ENCODE results near the gene AMMECR1. TPM values are rescaled to one million over a fixed set of nuclear protein-coding genes. Genes with fewer than 3 reads are reported as not detected.

The AMMECR1 gene
- total and polyA plus RNA-seq, 7 donors: 0.69 to 2.4 (median 1.2) TPM

DNA sequence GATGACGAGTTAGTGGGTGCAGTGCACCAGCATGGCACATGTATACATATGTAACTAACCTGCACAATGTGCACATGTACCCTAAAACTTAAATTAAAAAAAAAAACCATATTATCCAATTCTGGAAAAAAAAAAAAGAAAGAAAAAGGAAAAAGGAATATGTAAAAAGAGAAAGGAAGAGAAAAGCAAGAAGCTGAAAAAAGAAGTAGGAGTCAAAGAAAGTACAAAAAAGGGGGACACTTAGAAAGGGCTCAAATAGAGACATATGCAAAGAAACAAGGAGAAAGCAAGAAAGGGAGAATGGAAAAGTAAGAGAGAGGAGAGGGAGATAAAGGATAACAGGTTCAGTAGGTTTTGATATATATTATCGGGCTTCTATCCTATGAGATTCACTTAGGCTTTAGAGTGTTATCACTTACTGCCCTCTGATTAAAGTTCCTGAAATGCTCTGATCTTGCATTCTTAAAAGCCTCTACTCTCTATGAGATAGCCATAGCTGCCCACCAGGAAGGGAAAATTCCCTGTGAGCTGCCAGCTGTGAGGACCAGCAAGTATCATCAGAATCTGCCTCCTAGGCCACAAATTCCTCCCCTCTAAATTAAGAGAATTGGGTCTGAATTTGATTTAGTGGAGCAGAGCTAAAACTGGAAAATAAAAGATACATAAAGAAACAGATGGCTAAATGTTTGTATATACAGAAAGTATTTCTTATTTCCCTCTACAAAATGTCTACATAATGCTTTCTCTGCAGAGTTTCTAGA, 95.2 kb downstream of the AMMECR1 start:
- Histone ChIP-seq H3K27ac (no peak overlapping the region), H3K4me1 (no peaks in the 10 kb centered on the region), H3K9me3 (no peaks in the 10 kb centered on the region), H3K36me3 (ENCODE audit: insufficient read depth in 1 of 2, low read depth in 1 of 2) (no peaks in the 10 kb centered on the region), H3K27me3 (ENCODE audit: insufficient read depth in 3 of 3, low read length in 2 of 3) (no peaks in the 10 kb centered on the region), H3K4me3 (no peak overlapping the region)
- TF ChIP-seq, protein P1, sequence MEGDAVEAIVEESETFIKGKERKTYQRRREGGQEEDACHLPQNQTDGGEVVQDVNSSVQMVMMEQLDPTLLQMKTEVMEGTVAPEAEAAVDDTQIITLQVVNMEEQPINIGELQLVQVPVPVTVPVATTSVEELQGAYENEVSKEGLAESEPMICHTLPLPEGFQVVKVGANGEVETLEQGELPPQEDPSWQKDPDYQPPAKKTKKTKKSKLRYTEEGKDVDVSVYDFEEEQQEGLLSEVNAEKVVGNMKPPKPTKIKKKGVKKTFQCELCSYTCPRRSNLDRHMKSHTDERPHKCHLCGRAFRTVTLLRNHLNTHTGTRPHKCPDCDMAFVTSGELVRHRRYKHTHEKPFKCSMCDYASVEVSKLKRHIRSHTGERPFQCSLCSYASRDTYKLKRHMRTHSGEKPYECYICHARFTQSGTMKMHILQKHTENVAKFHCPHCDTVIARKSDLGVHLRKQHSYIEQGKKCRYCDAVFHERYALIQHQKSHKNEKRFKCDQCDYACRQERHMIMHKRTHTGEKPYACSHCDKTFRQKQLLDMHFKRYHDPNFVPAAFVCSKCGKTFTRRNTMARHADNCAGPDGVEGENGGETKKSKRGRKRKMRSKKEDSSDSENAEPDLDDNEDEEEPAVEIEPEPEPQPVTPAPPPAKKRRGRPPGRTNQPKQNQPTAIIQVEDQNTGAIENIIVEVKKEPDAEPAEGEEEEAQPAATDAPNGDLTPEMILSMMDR (IDR thresholded peaks at IDR 0.05): no peak
- DNase-seq (no peak), ATAC-seq (no peak)
- intact Hi-C loops (cut with DNase I): no loop called here
- 89 to 100% (median 96%) methylated on average over 1 of the region's 2 CpGs for WGBS, 3 donors

DNA sequence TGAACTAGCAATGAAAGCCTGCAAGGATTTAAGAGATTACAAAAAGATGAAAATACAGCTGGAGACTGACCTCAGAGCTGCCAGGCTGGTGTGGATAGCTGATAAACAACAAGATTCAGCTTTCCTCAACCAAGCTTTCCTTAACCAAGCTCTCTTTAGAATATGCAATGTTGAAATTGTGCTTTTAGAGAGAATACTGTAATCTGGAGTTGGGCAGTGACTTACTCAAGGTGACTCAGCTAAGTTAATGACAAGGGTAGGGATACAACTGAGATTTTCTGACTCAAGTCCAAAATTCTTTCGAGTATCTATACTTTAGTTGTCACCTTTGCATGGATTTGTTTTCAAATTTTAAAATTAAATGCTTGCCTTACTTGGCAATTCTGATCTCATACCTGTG, 98.0 kb downstream of the AMMECR1 start:
- Histone ChIP-seq H3K27me3 (ENCODE audit: insufficient read depth in 3 of 3, low read length in 2 of 3) (no peaks in the 10 kb centered on the region), H3K4me1 (no peaks in the 10 kb centered on the region), H3K9me3 (no peaks in the 10 kb centered on the region), H3K27ac (no peak overlapping the region), H3K4me3 (no peak overlapping the region), H3K36me3 (ENCODE audit: insufficient read depth in 1 of 2, low read depth in 1 of 2) (no peaks in the 10 kb centered on the region)
- TF ChIP-seq, protein P1 (IDR thresholded peaks at IDR 0.05): no peak
- WGBS, 3 donors: 53 to 100% (median 80%) methylated on average over 1 of the region's 1 CpG
- DNase-seq (no peak), ATAC-seq (no peak)
- intact Hi-C loops (cut with DNase I): no loop called here

DNA sequence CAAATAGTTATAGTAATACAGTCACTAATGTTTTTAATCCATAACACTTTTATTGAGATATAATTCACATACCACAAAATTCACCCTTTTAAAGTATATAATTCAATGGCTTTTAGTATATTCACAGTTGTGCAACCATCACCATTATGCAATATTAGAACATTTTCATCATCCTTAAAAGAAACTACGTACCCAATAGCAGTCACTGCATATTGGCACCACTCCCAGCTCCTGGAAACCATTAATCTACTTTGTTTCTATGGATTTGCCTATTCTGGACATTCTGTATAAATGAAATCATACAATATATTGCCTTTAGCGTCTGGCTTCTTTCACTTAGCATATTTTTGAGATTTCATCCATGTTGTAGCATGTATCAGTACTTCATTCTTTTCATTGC, 99.3 kb downstream of the AMMECR1 start:
- no peak overlapping the region for H3K27ac ChIP-seq
- TF ChIP-seq, protein P1 (IDR thresholded peaks at IDR 0.05): no peak
- no peak overlapping the region for H3K4me3 ChIP-seq
- DNase-seq (no peak), ATAC-seq (no peak)
- no peaks in the 10 kb centered on the region for H3K4me1 ChIP-seq
- H3K36me3 ChIP-seq (ENCODE audit: insufficient read depth in 1 of 2, low read depth in 1 of 2): no peaks in the 10 kb centered on the region
- 69 to 98% (median 94%) methylated on average over 2 of the region's 2 CpGs for WGBS, 3 donors
- no peaks in the 10 kb centered on the region for H3K27me3 ChIP-seq (ENCODE audit: insufficient read depth in 3 of 3, low read length in 2 of 3)
- intact Hi-C loops (cut with DNase I): no loop called here
- H3K9me3 ChIP-seq: no peaks in the 10 kb centered on the region

DNA sequence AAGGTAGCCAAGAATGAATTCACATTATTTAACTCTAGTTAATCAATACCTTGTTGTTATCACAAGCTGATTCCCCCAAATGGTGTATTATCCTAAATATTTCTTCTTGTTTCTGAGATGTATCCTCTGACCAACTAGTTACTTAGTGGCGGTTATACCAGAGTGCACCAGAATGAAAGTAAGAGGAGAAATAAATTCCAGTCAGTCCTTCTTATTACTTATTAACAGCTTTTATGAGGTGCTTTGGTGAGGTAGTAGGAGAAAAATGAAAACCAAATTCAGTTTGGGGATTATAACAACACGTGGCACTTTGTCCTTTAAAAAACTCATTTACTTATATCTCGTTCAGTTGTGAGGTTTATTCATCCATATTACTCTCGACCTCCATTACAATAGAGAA, 101.9 kb downstream of the AMMECR1 start:
- DNase-seq (no peak), ATAC-seq (no peak)
- H3K27me3 ChIP-seq (ENCODE audit: insufficient read depth in 3 of 3, low read length in 2 of 3): peaks cover 0 to 5% (median 0%) of the 10 kb centered on the region in 3 donors
- no peaks in the 10 kb centered on the region for H3K36me3 ChIP-seq (ENCODE audit: insufficient read depth in 1 of 2, low read depth in 1 of 2)
- intact Hi-C loops (cut with DNase I): no loop called here
- H3K9me3 ChIP-seq: no peaks in the 10 kb centered on the region
- 65 to 94% (median 92%) methylated on average over 4 of the region's 4 CpGs for WGBS, 3 donors
- no peak overlapping the region for H3K27ac ChIP-seq
- TF ChIP-seq, protein P1 (IDR thresholded peaks at IDR 0.05): no peak
- H3K4me3 ChIP-seq: no peak overlapping the region
- no peaks in the 10 kb centered on the region for H3K4me1 ChIP-seq

DNA sequence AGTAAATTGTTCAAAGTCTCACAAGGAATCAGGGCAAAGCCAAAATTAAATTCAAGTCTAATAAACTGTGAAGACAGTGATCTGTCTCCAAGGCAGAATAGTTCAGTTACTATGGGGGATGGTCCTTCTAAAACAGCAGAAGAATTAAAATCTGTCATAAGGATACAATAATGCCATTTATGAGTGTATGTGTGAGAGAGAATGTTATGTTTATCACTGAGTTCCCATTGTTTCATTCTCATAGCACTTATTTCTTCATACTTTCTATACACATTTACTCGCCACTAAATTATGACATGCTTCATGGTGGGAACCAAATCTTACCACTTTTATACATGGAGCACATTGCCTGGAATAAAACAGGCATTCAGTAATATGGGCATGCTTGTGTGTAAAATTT, 102.5 kb downstream of the AMMECR1 start:
- Histone ChIP-seq H3K27ac (no peak overlapping the region), H3K4me1 (no peaks in the 10 kb centered on the region), H3K36me3 (ENCODE audit: insufficient read depth in 1 of 2, low read depth in 1 of 2) (no peaks in the 10 kb centered on the region), H3K4me3 (no peak overlapping the region), H3K27me3 (ENCODE audit: insufficient read depth in 3 of 3, low read length in 2 of 3) (peaks cover 0 to 5% (median 0%) of the 10 kb centered on the region in 3 donors), H3K9me3 (no peaks in the 10 kb centered on the region)
- DNase-seq (no peak), ATAC-seq (no peak)
- TF ChIP-seq, protein P1 (IDR thresholded peaks at IDR 0.05): no peak
- 81 to 100% (median 97%) methylated on average over 1 of the region's 1 CpG for WGBS, 3 donors
- intact Hi-C loops (cut with DNase I): no loop called here

All from psoas muscle (tissue), 8 donors.